Measurements from ENCODE around the gene ADM.

The ADM gene

DNA sequence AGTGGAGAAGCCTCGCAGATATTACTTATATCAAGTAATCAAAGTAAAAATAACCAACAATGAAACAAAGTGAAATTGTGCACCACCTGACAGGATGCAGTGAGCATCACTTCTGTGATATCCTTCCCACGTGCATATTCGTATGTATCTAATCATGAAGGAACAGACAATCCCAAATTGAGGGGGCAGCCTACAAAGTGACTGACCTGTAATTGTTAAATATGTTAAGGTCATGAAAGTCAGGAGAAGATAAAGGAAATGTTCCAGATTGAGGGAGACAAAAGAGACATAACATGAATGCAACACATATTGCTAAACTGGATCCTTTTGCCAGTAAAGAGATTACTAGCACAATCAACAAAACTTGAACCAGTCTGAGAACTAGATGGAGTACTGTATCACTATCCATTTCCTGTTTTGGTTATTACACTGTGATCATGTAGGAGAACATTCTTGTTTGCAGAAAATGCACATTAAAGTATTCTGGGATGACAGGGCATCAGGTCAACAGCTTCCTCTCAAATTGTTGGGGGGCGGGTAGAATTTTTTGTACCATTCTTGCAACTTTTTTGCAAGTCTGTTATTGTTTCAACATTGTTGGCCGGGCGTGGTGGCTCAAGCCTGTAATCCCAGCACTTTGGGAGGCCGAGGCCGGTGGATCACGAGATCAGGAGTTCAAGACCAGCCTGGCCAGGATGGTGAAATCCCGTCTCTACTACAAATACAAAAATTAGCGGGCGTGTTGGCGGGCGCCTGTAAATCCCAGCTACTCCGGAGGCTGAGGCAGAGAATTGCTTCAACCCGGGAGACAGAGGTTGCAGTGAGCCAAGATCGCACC lies 12.9 kb upstream of the ADM start:
- no peak for DNase-seq

DNA sequence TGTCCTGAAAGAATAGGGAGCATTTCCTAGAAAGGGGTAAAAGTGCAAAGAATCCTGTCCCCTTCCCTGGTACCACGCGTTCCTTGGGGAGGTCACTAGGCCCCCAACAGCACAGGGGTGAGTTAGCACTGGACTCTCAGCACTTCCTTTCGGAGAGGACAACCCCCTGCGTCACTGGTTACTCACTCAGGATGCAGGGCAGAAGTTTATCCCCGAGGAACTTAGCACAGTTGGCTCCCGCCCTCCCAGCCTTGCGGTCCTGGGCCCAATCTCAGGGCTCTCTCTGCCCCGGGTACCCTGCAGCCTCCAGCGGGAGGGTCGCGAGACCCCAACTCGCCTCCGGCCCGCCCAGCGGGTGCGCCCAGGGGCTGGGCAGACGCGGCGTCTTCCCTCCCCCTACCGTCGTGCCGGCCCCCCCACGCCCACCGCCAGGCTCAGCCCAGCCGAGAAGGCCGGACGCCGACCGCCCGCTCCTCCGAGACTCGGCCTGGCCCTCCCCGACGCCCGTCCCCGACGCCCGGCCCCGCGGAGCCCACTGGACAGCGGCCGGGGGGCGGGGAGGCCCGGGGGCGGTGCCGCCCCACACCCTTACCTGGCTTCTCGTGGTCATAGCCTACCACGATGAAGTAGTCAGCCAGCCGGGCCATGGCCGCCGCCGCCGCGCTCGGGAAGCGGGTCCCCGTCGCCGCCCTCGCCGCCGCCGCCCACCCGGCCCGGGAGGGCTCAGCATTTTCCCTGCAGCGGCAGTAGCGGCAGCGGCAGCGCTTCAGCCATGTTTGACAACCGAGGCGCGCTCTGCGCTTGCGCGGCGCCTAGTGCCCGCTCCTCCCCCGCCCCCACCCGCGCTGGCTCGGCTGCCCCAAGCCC lies 11.2 kb upstream of the ADM start, which contains the start of gene SBF2:
TSS of gene SBF2 (minus strand) at position 797 of the 867 bp plus-strand sequence. CDS start at position 647, 150 bp downstream.
- DNase-seq = peak; percentile 47

DNA sequence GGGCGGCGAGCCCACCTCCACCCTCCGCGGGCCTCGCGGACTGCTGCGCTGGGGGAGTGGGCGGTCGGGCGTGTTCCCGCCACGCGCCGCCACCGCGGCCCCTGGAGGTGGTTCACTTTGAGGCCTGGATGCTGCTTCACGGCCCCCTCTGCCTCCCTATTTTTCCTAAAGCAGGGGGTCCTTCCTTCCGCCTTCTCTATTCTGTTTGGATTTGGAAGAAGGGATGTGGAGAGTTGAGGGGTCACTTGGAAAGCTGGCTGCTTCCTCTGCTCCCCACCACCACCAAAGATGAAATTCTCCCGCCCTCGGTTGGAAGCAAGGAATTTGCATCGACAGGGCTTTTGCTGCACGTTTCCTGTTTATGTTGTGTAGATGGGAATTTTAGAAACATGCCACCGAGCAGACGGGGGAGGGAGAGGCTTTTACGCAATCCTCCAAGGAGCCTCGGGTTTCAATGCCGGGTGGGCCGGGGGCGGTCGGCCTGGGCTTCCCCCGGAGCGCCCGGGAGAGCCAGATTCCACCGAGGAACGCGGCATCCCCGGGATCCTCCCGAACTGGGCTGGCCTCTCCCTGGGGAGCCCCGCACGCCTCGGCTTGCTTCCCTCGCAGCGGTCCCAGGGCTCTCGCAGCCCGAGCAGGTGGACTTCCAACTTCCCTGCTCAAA lies 10.5 kb upstream of the ADM start:
- DNase-seq = no peak

- DNase-seq = no peak
These were observed 9.6 kb upstream of the ADM start for GRCh38 chr11:10295064-10295901.

DNA sequence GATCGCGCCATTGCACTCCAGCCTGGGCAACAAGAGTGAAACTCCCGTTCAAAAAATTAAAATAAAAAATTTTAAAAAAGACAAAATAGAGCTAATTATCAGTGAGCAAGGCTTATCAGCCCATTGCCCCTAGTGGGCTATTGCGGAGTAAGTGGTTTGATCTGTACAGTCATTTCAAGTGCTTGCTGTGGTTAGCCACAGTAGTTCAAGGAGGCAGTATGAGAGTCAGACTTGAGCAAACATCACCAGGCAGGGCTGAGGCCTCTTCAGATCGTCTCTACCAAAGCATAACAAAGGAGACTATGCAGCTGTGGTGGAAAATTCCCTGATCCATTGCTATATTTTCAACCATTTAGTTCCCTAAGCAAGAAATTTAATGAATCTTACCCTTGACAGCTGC lies 6.5 kb upstream of the ADM start:
- DNase-seq = no peak

DNA sequence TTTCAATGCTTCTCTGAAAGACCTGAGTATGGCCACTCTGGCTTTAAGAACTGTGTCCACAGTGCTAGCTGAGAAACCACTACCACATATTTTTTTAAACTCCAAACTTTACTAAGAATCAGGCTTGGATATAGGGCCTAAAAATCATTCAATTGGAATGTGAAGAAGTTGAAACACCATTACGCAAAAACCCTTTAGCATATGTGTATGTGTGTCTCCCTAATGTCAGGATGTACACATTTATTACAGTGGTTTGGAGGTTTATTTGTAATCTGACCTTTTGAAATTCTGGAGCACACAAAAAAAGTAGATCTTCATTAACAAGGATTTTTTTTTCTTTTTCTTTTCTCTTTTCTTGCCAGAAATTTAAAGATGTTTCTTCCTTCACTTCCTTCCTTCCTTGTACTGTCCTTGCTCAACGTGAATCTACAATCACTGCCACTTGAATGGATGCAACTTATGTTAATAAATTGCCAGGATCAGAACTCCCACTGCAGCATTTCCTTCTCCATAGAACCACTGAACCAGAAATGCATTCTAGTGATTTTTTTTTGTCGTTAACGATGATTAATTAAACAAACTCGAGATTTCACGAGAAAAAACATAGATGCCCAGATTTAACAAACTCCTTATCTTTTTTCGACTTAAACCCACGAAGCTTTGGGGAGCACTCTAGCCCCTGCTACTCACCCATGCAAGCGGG lies 3.1 kb upstream of the ADM start:
- no peak for DNase-seq

DNA sequence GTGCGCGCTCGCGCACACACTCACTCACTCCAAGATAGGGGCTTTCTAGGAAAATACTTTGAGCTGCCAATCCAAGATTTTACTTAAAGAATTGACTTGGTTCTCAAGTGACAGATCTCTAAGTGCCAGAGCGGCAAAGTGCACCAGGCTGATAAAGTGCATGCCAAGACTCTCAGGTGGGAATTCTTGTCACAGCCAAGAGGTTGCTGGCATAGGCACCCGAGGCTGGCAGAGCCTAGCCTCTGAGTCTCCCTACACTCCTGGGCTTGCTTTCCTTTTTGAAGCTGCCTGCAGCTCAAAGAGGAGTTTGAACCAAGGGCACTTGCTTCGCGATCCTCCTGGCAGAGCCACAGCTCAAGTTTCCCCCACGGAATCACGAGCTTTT lies 2.5 kb upstream of the ADM start:
- no peak for DNase-seq

GRCh38 chr11:10302744-10303557 lies 1.9 kb upstream of the ADM start:
- no peak for DNase-seq

DNA sequence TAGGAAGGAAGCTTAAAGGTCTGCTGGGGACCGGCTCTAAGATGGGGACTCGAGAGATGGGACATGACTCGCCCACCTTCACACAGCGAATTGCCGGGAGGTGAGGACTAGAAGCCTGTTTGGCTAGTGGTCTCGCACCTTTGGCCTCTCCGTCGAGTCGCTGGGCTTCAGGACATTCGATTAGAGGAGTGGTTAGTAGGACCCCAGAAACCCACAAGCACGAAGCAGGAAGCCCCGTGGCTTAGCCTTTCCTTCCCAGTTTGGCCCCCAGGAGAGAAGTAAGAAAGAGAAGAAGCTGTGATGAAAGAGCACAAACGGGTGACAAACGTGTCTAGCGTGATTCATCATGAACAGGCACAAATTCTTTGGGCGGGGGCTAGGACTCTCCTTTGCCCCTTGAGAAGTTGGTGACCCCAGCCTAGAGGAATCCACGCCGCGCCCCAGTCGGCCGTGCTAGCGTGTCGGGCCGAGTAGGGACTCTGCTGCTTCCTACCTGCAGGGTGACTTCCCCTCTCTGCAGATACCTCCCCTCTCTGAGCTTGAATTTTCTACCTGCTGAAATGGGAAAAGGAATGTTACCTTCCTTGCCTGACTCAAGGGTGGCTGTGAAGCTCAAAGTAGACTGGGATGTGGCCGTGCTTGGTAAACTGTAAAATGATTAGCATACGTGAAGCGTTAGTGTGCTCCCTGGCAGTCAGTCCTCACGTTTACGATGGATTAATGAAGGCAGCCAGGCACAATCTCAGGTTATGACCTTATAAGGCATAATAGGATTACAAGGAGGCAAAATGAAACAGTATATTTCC lies 1.1 kb upstream of the ADM start:
- no peak for DNase-seq

- DNase-seq = no peak
These were observed 540 bp downstream of the ADM start for GRCh38 chr11:10305262-10305963.

DNA sequence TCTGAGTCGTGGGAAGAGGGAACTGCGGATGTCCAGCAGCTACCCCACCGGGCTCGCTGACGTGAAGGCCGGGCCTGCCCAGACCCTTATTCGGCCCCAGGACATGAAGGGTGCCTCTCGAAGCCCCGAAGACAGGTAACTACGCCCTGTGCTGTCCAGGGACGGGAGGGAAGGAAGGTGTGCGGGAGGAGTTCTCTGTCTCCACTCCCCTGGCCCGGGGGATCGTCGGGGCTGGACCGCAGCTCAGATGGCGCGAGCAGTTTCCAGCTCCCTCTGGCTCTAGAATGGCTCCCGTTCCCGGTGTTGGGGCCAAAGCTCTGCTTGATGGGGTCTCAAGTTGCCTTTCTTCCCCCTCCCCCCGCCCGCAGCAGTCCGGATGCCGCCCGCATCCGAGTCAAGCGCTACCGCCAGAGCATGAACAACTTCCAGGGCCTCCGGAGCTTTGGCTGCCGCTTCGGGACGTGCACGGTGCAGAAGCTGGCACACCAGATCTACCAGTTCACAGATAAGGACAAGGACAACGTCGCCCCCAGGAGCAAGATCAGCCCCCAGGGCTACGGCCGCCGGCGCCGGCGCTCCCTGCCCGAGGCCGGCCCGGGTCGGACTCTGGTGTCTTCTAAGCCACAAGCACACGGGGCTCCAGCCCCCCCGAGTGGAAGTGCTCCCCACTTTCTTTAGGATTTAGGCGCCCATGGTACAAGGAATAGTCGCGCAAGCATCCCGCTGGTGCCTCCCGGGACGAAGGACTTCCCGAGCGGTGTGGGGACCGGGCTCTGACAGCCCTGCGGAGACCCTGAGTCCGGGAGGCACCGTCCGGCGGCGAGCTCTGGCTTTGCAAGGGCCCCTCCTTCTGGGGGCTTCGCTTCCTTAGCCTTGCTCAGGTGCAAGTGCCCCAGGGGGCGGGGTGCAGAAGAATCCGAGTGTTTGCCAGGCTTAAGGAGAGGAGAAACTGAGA lies 1.4 kb downstream of the ADM start:
- no peak for DNase-seq

- DNase-seq = no peak
These were observed 2.1 kb downstream of the ADM start for GRCh38 chr11:10307022-10307399.

GRCh38 chr11:10307400-10308200 lies 2.7 kb downstream of the ADM start:
- no peak for DNase-seq

DNA sequence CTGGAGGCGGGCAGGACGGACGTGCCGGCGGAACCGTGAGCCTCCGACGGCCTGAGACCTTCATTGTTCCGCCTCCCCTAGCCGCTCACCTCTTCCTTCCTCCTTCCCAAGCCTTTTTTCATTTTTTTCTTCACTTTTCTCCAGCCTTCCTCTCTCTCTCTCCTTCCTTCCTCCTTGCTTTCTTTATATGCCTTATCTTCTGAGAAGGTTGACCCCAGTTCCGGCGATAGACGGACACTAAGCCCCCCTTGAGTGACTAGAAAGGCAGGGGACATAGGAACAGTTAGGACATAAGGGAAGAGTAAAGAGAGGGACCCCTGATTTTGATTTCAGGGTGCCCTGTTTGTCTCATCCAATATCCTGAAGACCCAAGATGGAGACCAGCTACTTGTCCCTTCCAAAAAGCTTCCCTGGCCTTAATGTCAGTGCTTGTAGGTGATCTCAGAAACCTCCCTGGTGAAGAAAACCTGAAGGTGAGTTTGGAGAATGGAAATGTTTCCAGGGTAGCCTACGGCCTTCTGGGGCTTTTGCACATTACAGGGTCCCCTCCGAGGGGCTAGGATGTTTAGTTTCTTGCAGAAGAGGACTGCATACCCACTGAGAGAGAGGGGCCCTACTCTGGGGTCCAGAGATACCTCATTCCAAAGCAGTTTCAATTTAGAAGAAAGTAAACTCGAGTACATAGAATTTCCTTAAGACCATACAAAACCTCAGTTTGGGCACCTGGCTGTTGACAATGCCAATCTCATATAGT lies 3.5 kb downstream of the ADM start:
- no peak for DNase-seq

GRCh38 chr11:10309163-10310093 lies 4.6 kb downstream of the ADM start:
- no peak for DNase-seq
